NCI-H1105 (cell line): ENCODE measurements around the gene PID1.

ENCODE experiments used
- DNase-seq: peaks from one replicate; lab custom pipeline; 2025; lab: John Stamatoyannopoulos, UW

Gene PID1

DNA sequence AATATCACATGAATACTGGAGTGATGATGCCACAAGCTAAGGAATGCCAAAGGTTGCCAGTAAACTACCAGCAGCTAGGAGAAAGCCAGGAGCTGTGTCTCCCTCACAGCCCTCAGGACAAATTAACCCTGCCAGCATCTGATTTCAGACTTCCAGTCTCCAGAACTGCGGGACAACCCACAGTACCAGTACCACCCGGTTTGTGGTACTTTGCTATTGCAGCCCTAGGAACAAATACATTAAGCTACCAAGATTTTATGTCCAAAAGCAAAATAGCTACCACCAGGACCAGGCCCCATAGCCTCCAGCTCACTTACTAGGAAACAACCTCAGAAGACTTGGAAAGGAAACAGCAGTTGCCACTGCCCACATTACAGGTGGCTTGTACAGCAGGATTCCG is 10.0 kb downstream of the PID1 start:
- no peak for DNase-seq

DNA sequence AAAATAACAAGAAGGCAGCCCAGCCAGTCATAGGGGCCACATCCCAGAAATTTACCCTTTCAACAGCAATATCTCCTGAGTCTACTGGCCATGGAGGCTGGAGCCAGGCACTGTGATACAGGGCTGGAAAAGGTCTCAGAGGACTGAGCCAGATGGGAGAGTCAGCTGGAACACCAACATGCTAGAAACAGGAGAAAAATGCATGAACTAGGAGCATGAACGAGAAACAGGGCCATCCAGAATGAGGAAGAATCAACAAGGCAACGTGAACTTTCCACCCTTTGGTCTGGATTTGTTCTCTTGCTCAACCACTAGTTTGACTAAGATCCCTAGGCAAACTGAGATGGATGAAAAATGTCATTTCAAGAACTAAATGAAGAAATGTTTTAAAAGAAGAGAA is 13.1 kb downstream of the PID1 start:
- no peak for DNase-seq

DNA sequence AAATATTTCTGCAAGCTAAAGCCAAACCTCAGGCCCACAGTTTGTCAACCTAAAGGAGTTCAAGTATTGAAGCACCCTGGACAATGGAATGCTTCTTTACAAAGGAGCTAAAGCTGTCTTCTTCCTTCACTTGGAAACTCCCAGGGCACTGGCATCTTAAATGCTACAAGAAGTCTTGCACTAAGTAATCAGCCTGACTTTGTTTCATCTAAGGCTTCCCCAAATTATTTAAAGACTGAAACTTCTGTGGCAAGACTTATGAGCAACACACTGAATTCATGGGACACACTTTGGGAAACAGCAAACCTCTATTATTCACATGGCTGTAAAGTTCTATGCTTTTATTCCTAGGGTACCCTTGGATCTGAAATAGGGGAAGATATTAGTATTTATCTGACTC is 14.7 kb downstream of the PID1 start:
- no peak for DNase-seq

DNA sequence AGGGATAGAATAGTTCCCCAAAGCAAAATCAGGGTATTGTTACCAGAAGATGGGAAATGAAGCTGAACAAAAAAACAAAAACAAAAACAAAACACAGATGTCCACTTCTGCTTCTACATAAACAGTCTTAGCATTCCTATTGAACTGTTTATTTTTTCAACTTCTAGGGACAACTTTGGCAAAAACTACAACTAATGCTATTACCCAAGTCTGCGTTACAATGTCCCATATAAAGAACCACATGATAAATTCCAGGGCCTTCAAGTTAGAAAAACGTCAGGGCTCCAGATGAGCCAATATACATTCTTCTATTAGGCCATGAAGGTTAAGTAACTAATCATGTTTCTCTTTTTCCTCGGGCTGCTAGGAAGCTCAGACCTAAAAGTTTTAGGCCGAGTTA is 16.9 kb downstream of the PID1 start:
- no peak for DNase-seq

DNA sequence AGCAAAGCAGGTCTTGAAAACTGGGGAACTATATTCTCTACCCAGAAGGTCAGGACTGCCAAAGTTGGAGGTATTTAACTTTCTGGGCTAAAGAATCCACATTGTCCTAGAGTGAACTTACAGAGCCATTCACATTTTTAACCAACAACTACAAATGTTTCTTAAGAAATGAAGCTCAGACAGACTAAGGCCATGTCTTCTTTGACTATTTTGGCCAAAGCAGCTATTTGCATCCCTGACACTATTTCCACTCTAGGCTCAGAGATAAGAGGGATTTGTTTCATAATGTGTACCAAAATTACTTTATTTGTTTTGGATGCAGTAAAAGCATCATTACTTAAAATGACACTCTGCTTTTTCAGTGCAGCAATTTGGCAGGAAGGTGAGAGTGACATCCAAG is 18.1 kb downstream of the PID1 start:
- DNase-seq = no peak

DNA sequence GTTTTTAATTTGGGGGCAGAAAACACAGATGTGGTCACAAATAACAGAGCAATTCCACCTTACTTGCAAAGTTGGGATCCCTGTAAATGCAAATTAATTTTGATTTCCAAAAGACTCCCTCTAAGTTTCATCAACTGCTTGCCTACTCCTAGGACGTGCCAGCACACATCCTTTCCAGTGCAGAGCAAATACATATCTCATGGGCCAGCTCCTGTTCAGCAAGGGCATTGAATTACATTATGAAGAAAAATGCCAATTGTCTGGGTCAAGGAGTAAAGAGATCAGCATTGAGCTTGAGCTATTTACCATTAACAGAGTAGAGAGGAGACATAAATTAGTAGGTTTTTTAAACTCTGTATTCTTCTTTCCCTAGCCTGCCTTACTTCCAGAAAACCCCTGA is 18.8 kb downstream of the PID1 start:
- no peak for DNase-seq

DNA sequence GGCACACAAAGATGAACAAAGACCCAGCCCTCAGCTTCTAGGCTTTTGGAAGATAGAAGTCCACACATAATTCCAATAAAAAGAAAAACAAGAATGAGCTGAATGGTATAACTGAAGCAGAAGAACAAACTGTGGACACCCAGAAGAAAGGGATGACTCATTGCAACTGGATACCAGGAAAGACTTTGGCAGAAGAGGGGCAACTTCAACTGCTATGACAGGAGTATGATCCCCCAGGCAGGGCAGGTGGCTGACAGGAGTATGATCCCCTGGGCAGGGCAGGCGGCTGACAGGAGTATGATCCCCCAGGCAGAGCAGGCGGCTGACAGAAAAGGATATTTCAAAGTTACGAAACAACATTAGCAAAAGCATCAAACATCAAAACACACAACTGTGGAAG is 21.6 kb downstream of the PID1 start:
- no peak for DNase-seq

DNA sequence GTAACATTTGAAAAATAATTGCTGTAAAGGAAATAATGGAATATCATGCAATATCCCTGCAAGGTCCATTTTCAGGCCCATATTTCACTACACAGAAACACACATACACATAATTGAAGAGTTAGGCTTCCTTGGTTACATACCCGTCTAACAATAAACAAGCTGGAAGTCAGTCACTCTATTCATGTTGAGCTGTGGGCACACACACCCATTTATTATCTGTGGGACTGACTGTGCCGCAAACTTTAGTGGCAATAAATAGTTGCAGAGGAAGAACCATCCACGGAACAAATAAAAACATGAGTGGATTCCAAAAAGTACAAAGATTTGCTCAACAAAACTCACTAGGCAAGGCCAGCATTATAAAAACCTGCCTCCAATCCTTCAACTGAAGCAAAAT is 24.8 kb downstream of the PID1 start:
- DNase-seq = no peak

DNA sequence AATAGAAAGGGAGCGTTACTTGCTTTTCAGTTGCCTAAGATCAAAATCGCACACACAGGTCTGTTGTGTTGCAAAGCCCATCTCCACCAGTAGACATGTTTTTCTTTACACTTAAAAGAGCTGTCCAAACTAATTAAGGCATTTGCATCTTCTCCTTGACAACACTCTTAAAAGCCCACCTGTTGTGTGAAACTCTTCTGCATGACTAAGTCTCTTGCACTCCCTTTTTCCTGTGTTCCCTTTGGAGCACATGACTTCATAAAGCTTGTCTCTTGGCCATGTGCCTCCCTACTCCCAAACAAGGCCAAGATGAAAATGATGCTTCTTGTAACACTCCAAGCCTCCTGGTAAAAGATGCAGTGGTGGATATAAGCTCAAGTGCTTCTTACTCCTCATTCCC is 26.1 kb downstream of the PID1 start:
- DNase-seq = no peak

DNA sequence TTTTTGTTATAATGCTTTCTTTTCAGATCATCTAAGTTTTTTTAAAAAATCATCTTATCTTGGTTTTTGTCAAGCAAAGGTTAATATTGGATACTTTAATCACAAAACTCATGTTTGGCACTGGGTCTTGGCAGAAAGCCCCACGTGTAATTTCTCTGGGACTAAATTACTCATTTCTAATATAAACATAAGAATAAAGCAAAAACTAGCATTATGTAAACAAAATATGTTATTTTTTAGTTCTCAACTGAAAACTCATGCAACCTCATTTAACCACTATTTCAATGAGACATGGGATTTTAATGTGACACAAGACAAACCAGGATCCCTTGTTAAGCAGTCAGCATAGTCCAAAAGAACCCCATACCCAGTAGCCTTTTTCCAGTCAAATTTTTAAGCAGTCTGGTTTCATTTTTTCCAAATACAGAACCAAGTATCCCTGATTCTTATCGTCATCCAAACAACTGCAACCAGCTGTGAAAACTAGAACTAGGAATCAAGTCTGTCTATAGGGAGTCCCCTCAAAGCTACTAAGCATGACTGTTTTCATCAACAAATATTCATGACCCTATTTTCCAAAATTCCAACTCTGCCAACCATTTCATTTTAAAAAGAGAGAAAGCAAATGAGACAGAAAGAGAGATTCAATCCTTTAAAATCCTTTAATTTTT is 27.1 kb downstream of the PID1 start:
- no peak for DNase-seq

DNA sequence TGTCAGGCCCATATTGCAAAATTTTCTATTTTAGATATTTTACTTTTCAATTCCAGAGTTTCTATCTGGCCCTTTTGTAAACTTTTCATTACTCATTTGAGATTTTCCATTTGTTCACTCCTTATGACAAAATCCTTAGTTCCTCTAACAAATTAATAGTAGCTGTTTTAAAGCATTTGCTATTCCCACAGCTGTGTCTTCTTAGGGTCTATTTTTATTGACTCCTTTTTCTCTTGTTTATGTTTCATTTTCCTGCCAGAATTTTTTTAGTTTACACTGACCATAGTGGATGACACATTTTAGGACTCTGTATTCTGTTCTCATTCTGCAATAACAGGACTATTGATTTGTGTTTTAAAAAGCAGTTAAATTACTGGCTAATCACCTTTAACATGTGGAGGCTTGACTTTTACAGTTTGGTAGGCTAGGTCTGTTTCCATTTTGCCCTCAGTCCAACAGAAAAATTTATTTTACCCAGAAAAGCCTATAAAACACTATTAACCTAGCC is 30.0 kb downstream of the PID1 start:
- DNase-seq = no peak

DNA sequence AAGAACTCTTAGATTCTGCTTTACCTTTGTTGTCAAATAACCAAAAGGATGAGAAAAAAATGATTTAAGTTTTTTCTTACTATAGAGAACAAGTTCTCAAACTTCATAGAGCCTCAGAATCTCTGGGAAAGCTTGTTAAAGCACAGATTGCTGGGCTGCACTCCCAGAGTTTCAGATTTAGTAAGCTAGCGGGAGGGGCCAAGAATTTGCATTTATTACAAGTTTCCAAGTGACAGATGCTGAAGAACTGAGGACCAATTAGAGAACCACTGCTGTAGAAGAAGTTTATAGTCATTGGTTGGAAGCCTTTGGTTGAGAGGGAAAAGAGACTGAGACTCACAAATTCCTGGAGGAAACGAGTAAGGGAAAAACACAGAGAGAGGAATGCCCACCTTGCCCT is 32.1 kb downstream of the PID1 start:
- no peak for DNase-seq

DNA sequence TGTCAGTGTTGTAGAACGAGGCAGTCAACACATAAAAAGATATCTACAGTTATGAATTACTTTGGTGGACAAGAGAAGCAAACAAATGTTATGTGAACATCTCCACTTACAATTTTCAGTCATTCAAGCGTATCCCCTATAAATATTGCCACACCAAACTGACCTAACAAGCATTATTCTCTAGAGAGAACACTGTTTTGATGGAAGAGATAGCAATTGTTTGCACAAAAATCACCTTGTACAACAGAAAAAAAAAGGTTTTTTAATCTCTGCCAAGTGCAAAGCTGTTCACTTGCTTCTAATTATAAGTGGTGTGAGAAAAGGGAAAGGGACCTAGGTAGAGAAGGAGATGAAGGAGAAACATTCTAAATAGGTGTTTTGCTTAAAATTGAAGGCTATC is 33.8 kb downstream of the PID1 start:
- no peak for DNase-seq

DNA sequence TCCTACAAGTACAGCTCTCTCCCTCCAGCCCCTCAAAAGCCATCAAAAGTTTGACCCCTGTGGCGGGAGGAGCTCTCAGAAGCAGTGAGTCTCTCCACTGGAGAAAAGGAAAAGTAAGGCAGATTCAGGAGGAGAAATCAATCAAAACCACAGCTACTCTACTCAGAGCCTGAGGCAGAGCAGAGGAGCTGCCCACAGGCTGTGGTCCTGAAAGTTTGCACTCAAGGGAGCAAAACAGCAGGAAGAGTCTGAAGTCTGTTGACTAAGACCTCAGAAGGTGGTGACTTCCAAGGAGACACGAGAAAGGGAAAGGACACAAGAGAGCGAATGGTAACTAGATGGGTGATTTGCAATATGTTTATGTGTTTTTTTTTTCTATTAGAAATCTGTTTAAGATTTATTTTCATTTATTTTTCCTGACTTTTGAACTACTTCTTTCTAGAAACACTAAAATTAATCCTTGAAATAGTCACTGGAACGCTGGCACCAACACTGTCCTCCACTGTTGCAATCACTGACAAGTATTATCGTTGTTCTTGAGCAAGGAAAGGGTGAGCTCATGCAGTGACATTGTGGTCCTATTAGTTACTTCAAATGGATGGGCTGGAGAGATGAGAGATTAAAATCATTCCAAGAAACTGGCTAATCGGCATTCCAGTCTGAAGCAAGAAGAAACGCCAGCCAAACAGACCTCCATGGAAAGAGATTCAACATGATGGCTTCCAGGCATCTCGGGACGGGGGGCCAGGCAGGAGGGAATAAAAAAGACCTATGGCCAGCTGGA is 35.8 kb downstream of the PID1 start:
- no peak for DNase-seq

DNA sequence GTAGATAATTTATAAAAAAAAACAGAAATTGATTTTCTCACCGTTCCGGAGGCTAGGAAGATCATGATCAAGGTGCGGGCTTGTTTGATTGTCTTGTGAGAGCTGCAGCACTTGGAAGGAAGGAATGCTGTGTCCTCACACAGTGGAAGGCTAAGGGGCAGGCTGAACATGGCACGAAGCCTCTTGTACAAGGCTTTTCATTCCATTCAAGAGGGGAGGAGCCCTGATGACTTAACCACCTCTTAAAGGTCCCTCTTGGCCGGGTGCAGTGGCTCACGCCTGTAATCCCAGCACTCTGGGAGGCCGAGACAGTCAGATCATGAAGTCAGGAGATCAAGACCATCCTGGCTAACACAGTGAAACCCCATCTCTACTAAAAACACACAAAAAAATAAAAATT is 39.2 kb downstream of the PID1 start:
- no peak for DNase-seq

DNA sequence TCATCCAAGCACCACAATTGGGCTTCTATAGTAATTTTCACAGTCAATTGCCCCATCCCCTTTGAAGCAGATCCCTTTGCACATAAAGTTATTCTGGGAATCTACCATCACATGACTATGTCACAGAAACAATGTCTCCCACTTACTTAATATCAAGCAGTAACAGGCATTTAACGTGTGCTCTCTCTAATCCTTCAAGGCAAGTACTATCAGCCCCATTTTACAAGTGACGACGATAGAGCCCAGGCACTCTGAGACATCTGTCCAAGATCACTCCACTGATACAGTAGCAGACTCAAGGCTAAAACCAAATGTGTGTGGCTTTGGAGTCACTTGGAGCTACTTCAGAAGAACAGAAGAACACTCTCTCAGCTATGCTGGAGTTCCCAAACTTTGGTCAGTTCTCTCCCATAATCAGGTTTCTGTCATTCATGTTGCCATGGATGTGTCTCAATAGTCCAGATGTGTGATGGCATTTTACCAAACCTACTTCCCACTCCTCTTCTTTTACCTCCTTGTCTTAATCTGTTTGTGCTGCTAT is 39.7 kb downstream of the PID1 start:
- no peak for DNase-seq

DNA sequence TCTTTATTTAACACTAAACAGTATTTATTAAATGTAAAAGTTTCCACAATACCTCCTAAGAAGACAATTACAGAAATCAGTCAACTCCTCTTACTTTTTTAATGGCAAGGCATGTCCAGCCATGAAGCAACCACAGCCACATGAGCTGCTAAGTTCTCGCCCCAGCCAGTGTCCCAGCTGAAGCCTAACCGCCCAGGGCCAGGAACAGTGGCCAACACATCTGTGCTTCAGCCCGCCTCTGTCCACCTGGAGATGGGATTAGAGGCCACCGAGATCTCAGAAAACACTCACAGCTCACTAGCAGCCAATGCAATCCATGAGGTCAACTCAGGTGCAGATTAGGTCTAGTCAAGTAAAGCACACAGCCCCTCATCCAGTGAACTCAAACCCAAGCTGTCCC is 40.2 kb downstream of the PID1 start:
- no peak for DNase-seq

DNA sequence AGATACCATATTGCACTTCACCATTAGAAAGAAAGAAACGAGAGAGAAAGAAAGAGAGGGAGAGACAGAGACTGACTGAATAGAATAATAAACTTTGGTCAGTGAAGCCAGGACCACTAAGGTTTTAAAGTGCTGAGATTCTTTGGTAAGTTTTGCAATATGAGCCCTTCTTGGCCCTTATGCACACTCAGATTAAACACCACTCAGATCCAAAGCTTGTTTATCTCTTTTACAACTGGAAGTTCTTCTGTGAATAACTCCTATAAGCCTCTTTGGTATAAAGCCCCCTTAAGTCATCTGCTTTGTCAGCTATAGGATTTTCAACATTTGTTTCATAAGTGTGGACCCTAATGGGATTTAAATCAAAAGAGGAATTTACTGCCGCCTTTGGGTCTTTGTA is 40.8 kb downstream of the PID1 start:
- no peak for DNase-seq

DNA sequence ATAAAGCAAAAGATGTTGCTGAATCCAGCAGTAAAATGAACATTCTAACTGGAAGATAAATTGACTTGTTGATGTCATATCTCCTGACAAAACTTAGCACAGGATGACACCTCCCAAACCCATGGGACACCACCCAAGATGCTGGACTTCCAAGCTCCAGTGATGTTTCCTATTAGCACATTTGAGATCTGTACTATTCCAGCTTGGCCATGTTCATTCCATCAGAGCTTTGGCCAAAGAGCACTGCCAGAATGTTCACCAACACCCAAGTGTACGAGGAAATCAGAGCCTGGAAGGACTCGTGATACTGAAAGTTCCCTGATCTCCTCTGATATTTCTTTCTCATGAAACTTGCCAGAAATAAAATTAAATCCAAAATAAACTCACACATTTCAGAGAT is 44.7 kb downstream of the PID1 start:
- no peak for DNase-seq

DNA sequence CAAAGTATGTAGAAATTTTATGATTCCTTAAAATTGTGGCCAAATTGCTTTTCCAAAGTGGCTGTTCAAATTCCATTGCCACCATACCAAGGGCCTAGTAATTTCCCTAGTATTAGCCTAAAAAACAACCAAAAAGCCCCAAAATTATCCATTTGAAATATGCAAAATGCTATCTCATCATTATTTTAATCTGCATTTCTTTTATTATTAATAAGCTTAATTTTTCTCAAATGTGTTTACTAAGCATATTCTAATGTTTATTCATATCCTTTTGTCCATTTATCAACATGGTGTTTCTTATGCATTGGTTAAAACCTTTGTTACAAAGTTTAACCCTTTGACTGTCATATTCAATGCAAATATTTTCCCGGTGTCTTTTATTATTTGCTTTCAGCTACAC is 48.0 kb downstream of the PID1 start:
- DNase-seq = no peak

DNA sequence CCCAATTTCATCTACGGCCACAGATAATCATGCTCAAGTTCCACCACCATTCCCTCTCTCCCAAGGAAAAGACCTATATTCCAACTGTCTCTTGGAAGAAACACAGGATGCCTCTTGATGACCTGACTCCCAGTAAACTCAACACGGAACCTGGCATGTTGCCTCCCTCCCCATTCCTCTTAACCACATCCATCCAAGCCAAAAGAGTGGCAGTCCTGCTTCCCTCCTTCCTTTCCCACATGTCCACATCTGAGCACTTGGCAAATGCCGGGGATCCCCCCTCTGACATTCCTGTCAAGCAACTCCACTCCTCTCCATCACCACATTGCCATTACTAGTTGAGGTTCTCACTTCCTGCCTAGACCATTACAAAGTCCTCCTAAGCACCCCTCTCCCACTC is 49.4 kb downstream of the PID1 start:
- no peak for DNase-seq

DNA sequence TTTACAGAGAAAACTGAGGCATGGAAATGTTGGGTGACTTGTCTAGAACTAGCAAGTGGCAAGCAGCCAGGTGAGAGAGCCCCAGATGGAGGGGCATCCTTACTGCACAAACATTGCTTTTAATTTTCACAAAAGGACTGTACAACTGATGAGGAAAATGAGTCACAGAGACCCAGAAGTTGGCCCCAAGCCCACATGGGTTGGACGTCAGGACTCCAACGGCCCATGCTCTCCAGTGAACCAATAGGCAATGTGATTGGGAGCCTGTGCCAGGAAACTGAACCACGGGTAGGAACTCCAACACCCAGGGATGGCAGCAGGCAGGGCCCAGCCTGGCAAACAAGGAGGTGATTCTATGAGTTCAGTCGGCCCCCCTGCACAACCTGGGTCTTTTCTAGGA is 50.8 kb downstream of the PID1 start:
- no peak for DNase-seq

DNA sequence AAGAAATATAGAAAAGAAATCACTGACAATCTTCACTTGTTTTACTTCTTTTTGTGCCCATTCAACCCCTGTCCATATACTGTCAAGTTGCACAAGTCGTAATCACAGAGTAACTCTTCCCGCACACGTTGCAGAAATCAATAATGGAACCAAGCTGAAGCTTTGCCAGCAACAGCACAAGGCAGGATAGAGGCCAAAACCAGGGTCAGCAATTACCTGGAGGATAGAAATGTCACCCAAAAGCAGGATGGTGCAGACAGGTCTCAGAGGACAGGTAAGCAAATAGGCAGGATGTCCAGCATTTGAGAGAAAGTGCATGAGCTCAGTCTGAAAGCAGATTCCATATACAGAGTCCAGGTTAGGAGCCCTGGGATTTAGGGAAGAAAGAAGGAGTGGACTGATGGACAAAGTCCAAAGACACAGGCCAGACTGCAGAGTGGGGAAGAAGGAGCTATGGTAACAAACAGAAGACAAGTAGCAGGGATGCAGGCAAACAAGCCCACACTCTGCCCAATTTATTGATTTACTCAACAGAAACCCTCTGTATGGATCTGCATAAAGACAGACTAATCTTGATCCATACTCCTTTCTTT is 52.7 kb downstream of the PID1 start:
- no peak for DNase-seq
